NCI-H2227 (cell line): Measurements from ENCODE around the gene SEPTIN8.
A peak's percentile ranks its signal among the peaks of the same experiment; 100 is the strongest.

Experiments
- DNase-seq: peaks from one replicate; lab custom pipeline; 2025; ENCODE audit not compliant: unreplicated experiment; lab: John Stamatoyannopoulos, UW

SEPTIN8 gene

GRCh38 chr5:132750471-132751230, 26.4 kb downstream of the SEPTIN8 start:
- no peak for DNase-seq

GRCh38 chr5:132749506-132749905, 27.5 kb downstream of the SEPTIN8 start:
- DNase-seq = no peak

DNA sequence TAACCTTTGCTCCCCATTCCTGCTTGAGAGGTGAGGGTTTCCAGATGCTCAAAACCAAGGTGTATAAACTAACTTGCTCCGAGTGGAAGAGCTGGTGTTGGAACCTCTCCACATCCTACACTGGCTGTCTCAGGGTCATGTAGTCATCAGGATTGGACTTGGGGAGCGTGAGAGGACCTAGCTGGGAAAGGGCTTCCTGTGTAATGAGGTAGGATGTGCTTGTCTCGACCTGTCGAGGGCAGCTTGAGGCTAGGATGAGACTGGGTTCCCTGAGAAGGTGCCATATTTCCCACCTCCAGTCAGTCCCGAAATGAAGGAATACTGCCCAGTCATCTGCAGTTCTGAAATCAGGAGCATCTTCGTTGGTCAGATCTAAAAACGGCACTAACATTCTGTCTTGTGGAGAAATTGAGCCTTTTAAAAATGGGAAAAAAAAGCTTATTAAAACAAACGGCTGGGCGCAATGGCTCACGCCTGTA, 28.5 kb downstream of the SEPTIN8 start:
- no peak for DNase-seq

DNA sequence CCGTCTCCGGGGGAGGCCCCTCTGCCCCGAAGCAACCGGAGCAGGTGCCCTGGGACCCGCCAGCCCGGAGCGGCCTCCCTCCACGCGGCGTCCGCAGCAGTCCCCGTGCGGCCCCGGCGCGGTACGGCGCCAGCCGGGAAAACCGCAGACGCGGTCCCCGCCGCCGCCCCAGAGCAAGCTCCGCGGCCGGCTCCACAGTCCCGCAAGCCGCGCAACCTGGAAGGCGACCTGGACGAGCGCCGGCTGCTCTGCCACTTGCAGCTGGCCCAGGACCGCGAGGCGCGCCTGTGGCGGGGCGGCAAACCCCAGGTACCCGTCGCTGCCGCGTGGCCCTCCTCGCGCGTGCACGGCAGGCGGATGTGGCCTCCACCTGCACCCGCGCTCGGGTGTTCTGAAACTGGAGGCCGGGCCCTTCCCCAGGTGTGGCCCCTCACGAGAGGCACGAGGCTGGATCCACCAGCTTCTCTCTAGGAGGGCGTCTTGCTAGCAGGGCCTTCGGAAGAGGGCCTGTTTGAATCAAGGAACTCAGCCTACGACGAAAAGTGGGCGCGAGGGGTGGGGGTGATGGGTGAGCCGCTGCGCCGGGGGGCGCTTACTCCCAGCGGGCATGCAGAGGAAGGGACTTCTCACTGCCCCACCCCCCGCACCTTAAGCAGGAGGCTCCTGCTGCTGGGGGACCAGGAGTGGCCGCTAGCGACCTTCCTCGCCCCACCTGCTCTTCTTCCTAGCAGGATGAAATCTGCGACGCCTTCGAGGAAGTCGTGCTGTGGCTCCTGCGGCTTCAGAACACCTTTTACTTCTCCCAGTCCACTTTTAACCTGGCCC, 29.2 kb downstream of the SEPTIN8 start:
- no peak for DNase-seq

DNA sequence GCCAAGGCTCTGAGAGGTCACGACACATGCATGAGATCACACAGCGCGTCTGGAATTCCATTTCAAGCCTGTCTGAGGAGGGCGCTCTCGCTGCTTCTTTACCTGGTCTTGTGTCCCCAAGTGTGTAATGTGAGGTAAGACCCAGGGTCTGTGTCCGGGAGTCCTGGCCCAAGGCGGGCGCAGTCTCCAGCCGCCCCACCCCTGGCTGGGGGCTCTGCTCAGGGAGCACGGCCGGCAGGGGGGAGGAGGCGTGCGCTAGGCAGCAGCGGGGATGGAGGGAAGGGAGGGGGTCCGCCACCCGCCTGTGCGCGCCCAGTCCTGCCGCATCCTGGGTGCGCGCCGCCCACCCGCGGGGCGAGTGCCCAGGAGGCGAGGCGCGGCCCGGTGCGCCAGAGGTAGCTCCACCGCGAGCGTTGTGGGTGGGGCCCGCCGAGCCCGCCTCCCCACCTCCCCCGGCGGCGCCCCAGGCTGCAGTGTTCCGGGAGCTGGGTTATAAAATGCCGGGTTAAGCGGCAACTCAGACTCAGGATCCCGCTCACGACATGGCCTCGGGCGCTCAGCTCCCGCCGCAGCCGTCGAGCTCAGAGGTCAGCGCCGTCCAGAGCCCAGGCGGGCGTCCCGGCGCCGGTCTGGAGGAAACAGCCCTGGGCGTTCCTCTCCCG, 30.0 kb downstream of the SEPTIN8 start, which contains the start of gene CCNI2:
Gene CCNI2, plus strand, starts transcription at position 473 of the 662 bp plus-strand sequence. Its CDS starts 70 bp downstream, at position 543.
- no peak for DNase-seq

DNA sequence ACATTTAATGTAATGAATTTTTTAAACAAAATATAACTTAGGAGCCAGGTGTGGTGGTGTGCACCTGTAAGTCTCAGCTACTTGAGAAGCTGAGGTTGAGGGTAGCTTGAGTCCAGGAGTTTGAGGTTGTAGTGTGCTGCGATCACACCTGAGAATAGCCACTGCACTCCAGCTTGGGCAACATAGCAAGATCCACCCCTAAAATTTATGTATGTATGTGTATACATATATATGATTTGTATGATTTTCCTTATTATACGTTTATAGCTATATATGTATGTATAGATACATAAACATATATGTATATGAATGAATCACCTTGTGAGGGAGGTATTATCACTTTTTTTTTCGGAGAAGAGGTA, 30.5 kb downstream of the SEPTIN8 start:
- no peak for DNase-seq

GRCh38 chr5:132744659-132745058, 32.4 kb downstream of the SEPTIN8 start:
- no peak for DNase-seq

- no peak for DNase-seq
Observed at GRCh38 chr5:132742626-132743025, 34.4 kb downstream of the SEPTIN8 start.

DNA sequence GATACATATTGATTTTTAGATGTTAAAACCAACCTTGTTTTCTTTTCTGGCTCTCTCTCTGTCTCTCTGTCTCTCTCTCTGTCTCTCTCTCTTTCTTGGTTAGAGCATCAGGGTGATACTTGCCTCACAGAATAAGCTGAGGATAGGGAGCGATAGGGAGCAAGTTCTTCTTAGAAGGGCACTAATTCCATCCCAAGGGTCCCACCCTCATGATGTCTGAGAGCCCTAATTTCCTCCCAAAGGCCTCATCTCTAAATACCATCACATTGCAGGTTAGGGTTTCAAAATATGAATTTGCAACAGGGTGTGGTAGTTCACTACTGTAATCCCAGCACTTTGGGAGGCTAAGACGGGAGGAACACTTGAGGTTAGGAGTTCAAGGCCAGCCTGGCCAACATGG, 34.9 kb downstream of the SEPTIN8 start:
- DNase-seq = no peak

DNA sequence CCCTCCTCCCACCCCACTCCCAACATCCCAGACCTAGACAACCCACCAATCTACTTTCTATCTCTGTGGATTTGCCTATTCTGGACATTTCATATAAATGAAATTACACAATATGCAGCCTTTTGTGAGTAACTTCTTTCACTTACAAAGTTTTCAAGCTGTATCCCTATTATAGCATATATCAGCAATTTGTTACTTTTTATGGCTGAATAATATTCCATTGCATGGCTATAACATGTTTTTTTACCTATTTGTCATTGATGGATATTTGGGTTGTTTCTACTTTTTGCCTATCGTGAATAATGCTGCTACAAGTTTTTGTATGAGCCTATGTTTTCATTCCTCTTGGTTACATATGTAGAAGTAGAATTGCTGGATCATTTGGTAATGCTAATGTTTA, 37.8 kb downstream of the SEPTIN8 start:
- DNase-seq = no peak

DNA sequence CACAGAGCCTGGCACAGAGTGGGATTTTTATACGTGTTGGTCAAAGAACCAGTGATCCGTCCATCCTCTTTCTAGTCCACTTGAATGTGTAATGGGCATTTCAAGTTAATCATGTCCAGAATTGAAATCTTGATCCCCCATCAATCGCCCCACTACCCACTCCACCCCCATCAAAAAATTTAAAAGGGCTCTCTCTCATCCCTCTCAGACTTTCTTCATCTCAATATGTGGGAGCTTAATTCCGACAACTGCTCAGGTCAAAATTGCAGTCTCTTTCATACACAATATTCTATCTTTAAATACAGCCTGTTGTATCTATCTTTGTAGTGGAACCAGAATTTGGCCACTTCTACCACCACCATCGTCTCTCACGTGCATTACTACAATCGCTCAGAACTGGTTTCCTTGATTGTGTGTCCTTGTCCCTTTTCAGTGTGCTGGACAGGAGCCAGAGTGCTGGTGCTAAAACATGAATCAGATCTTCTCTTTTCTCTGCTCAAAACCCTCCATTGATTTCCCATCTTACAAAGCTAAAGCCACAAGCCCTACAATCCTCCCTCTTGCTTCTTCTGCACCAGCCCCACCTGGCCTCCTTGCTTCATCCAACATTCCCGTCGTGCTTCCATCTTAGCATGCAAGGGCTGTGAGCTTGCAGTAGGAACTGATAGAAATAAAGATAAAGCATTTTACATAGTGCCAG, 38.9 kb downstream of the SEPTIN8 start:
- DNase-seq = no peak

DNA sequence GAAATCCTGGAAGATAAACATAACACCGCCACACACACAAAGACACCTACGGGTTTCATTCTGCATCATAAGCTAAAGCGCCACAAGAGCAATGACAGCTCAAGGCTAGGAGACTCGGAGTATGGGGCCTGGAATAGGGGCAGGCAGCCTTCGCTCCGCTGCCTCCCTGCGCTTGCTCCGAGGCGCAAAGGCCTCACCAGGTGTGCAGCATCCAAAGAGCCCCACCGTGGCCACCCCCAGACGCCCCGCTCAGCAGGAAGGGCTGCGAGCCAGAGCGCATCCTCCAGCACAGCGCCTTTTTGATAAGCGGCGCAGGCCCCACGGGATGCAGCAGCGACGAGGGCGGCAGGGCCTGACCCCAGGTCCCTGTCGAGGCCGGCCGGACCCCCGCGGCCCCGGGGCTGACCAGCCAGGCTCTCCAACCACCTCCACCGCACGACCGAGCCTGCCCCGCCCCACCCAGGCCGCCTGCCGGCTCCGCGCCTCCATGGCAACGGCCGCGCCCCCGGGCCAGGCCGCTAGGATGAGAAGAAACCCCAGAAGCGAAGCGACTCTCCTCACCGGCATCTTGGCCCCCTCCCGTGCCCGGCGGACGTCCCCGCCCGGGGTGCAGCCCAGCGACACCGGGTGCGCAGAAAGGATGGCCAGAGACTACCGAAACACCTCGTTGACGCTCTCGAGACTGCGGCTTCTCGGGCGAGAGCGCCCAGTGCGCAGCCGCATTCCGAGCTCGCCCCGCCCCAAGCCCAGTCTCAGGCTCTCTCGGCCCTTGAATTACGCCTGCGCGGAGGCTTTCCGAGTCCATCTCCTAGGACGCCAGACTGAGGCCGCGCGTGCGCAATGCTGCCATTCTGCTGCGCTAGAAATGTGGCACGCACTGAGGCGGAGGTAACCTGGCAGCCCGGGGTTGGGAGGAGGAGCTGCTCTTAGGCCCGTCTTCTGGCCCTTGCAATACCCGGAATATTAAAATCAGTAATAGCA, 39.9 kb downstream of the SEPTIN8 start, which contains the start of gene KIF3A:
Gene KIF3A, minus strand, starts transcription at position 694 of the 981 bp plus-strand sequence. Its CDS starts 127 bp downstream, at position 567.
- peak; percentile 96 for DNase-seq

DNA sequence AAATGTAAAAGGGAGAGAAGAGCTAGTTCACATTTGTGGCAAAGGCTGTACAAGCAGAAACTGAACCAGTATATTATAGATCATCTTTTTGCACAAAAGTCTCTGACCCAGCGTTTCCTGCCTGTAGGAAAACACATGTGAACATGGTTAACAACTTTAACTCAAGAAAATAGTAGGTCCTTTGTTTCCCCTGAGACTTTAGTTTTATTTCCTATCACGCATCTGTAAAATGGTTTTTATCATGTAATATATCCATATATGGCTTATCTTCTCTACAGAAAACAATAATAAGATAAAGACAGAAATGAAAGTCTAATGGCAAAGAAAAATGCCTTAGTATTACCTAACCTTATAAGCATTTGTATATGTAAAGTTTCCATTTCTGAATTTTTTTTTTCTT, 42.4 kb downstream of the SEPTIN8 start:
- DNase-seq = no peak

DNA sequence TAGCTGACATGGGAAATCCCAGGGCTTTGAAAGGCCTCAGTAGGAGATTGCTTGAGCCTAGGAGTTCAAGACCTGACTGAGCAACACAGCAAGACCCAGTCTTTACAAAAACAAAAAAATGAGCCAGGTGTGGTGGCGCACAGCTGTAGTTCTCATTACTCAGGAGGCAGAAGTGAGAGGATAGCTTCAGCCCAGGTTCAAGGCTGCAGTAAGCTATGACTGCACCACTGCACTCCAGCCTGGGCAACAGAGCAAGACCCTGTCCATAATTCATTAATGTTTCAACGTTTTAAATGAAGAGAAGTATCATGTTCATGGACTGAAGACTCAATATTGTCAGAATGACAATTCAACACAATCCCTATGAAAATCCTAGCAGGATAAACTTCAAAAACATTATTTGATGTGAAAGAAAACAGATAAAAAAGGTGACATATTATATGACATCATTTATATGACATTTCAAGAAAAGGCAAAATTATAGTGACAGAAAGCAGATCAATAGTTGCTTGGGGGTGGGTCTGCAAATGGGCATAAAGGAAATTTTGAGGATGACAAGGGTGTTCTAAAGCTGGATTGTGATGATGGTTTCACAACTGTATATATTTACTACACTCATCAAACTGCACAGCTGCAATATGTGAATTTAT, 43.4 kb downstream of the SEPTIN8 start:
- no peak for DNase-seq

DNA sequence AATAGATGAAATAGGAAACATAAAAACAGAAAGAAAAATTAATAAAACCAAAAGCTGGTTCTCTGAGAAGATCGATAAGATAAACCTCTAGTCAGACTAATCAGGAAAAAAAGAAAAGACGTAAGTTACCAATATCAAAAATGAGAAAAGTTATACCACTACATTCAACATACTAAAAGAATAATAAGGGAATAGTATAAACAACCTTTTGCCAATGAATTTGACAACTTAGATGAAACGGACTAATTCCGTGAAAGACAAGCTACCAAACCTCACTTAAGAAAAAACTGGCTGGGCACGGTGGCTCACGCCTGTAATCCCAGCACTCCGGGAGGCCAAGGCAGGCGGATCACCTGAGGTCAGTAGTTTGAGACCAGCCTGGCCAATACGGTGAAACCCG, 47.1 kb downstream of the SEPTIN8 start:
- no peak for DNase-seq

- DNase-seq = no peak
Observed at GRCh38 chr5:132725745-132726144, 51.3 kb downstream of the SEPTIN8 start.

- no peak for DNase-seq
Observed at GRCh38 chr5:132718544-132719312, 58.3 kb downstream of the SEPTIN8 start.
